K562 (cell line): ENCODE results near the gene LLGL2. TPM values are rescaled to one million over a fixed set of nuclear protein-coding genes. Genes with fewer than 3 reads are reported as not detected.

ENCODE experiments used
- ATAC-seq: fragments of 200-7000 bp; cut with Tn5 transposase; 3 replicates; pipeline ENCODE4 v1.9.1; 2020; ENCODE audit warnings: moderate library complexity
- BruUV-seq: library from RNA; stranded (reverse); fragments of 400-500 nt; replicated peaks from 2 replicates; lab custom pipeline; 2021; lab: Mats Ljungman, UMichigan
- CTCF ChIA-PET: fragments of 300-600 bp; formaldehyde crosslinking; extraction: SDS; loops from one replicate; lab custom pipeline; 2021; ENCODE audit warnings: low intra/inter-chr PET ratio; lab: Yijun Ruan, JAX
- POLR2A ChIA-PET: fragments of 300-600, 350-650 bp; sonication (Branson Sonifier 250); formaldehyde crosslinking; extraction: SDS; loops from one replicate; lab custom pipeline; 2021; ENCODE audit warnings: antibody characterized with exemption, inconsistent platforms; lab: Yijun Ruan, JAX
- DNase-seq, 4 experiments: peaks; one replicate each; pipeline versions ENCODE4 v3.0.0 to v3.0.0-alpha.2; 2011 to 2018; ENCODE audit warnings: low spot score in 3 of 4, mixed read lengths in 3 of 4; ENCODE audit errors: extremely low read depth in 1 of 4
- FAIRE-seq: peaks from 2 replicates; lab custom pipeline; 2011; peaks lifted over from hg19 to GRCh38; lab: Jason Lieb, UNC
- H2AFZ ChIP-seq: 2 replicates; pipeline ENCODE4 v1.6.0; 2011; ENCODE audit warnings: low read depth, low read length, control low read depth, inconsistent platforms
- H3K27ac ChIP-seq: fragments of 200-600 bp; 3 replicates; pipeline ENCODE4 v1.8.0; 2011; ENCODE audit warnings: low read depth, mild to moderate bottlenecking, control low read depth, inconsistent platforms, low read length, moderate library complexity, mixed read lengths; ENCODE audit errors: extremely low read depth
- H3K27me3 ChIP-seq, 2 experiments: fragments of 300-600 bp in 1 of 2; 2 replicates in 1 of 2; 3 replicates in 1 of 2; pipeline versions ENCODE4 v1.6.0 to v1.8.0; 2011; ENCODE audit warnings: inconsistent platforms in 2 of 2, low read length in 2 of 2, mild to moderate bottlenecking in 1 of 2, mixed read lengths in 1 of 2, moderate library complexity in 1 of 2; ENCODE audit not compliant: control insufficient read depth in 2 of 2, insufficient read depth in 2 of 2
- H3K36me3 ChIP-seq: fragments of 300-600 bp; 3 replicates; pipeline ENCODE4 v1.8.0; 2011; ENCODE audit warnings: mild to moderate bottlenecking, low read length, inconsistent platforms; ENCODE audit not compliant: control insufficient read depth, insufficient read depth
- H3K4me1 ChIP-seq, 2 experiments: fragments of 200-600 bp in 1 of 2; replicated peaks in 1 of 2; 2 replicates in 1 of 2; 3 replicates in 1 of 2; pipeline versions ENCODE4 v1.5.1 to v1.8.0; 2011; ENCODE audit warnings: inconsistent platforms in 2 of 2, low read length in 2 of 2, mild to moderate bottlenecking in 1 of 2, mixed read lengths in 1 of 2, moderate library complexity in 1 of 2; ENCODE audit not compliant: control insufficient read depth in 2 of 2, insufficient read depth in 2 of 2
- H3K4me2 ChIP-seq: 2 replicates; pipeline ENCODE4 v1.6.1; 2011; ENCODE audit warnings: low read length, control low read depth, inconsistent platforms, mixed read lengths; ENCODE audit not compliant: insufficient read depth
- H3K4me3 ChIP-seq: fragments of 200-600 bp; sonication (generic), shearing (Covaris generic); 2 replicates; pipeline ENCODE4 v1.5.1; 2016; ENCODE audit warnings: control low read depth, inconsistent platforms
- H3K79me2 ChIP-seq: fragments of 200-600 bp; 3 replicates; pipeline ENCODE4 v1.8.0; 2011; ENCODE audit warnings: low read length, inconsistent platforms; ENCODE audit not compliant: control insufficient read depth, insufficient read depth
- H3K9ac ChIP-seq, 2 experiments: 2 replicates each; pipeline versions ENCODE4 v1.6.0 to v1.6.1; 2011; ENCODE audit warnings: low read depth in 2 of 2, low read length in 2 of 2, control low read depth in 1 of 2, inconsistent platforms in 1 of 2, mild to moderate bottlenecking in 1 of 2, mixed read lengths in 1 of 2; ENCODE audit not compliant: insufficient read depth in 1 of 2
- H3K9me1 ChIP-seq: one replicate; pipeline ENCODE4 v1.6.0; 2011; ENCODE audit warnings: inconsistent platforms, mild to moderate bottlenecking, low read length, moderate library complexity; ENCODE audit not compliant: control insufficient read depth, insufficient read depth
- H3K9me3 ChIP-seq: replicated peaks from 2 replicates; pipeline ENCODE4 v1.5.1; 2011; ENCODE audit warnings: low read depth, low read length, inconsistent platforms; ENCODE audit not compliant: control insufficient read depth, insufficient read depth
- H4K20me1 ChIP-seq: replicated peaks from 2 replicates; pipeline ENCODE4 v1.6.1; 2011; ENCODE audit warnings: low read length, inconsistent platforms, mixed read lengths; ENCODE audit not compliant: control insufficient read depth, insufficient read depth
- ASH1L ChIP-seq: fragments of 450-650 bp; IDR thresholded peaks from 2 replicates; pipeline ENCODE4 v1.6.1; 2018; ENCODE audit warnings: borderline replicate concordance, mild to moderate bottlenecking, low read depth; ENCODE audit not compliant: partially characterized antibody
- ATF6 ChIP-seq: sonication (generic); formaldehyde crosslinking; IDR thresholded peaks from 2 replicates; pipeline ENCODE4 v1.4.0; 2020; ENCODE audit warnings: mild to moderate bottlenecking, missing genetic modification reagents
- EGR1 ChIP-seq: fragments of 450-650 bp; conservative IDR thresholded peaks from 2 replicates; pipeline ENCODE4 v1.6.1; 2017; ENCODE audit warnings: mild to moderate bottlenecking
- EHMT2 ChIP-seq: fragments of 450-650 bp; IDR thresholded peaks from 2 replicates; pipeline ENCODE4 v1.6.1; 2018; ENCODE audit warnings: antibody characterized with exemption
- FOXA1 ChIP-seq: fragments of 450-650 bp; IDR thresholded peaks from 2 replicates; pipeline ENCODE4 v1.6.1; 2016; ENCODE audit warnings: mild to moderate bottlenecking, borderline replicate concordance
- MTA3 ChIP-seq: fragments of 450-650 bp; formaldehyde crosslinking; IDR thresholded peaks from 2 replicates; pipeline ENCODE4 v1.6.1; 2017; ENCODE audit warnings: mild to moderate bottlenecking, borderline replicate concordance
- TSC22D4 ChIP-seq: fragments of 450-650 bp; IDR thresholded peaks from 2 replicates; pipeline ENCODE4 v1.6.1; 2016; ENCODE audit warnings: missing genetic modification characterization, missing biosample characterization, control low read depth
- ZNF551 ChIP-seq: fragments of 250-450 bp; sonication (Bioruptor Pico); IDR thresholded peaks from 2 replicates; pipeline ENCODE4 v1.5.0; 2021; ENCODE audit warnings: mild to moderate bottlenecking, moderate library complexity
- WGBS: fragments of 100-300 bp; shearing (Covaris generic); methylation state at CpG from one replicate; pipeline ENCODE4 v1.1.6; 2016; ENCODE audit warnings: low coverage, mixed read lengths; ENCODE audit not compliant: insufficient coverage; ENCODE audit errors: missing lambda C conversion rate; 5-methylcytosine and 5-hydroxymethylcytosine counted together
- in situ Hi-C: fragments of 300-500 bp; cut with MboI; formaldehyde crosslinking; loops from 4 replicates; pipeline ENCODE4 v1.15.0; 2018; ENCODE audit warnings: inconsistent platforms, mixed read lengths
- intact Hi-C: fragments of 100-400 bp; cut with micrococcal nuclease; formaldehyde crosslinking; loops from 2 replicates; pipeline ENCODE4 v1.14.2; 2022
- polyA plus RNA-seq, 8 experiments: library from polyadenylated mRNA; depleted of rRNA in 4 of 8; stranded (reverse) in 5 of 8; unstranded in 3 of 8; fragments of >200 nt; fragmentation: Nextera tagmentation in 2 of 8; fragmentation: Illumina TruSeq in 1 of 8; extraction: Ambion mirVana in 2 of 8; extraction: Trizol in 1 of 8; gene quantifications; 2 replicates each; pipeline versions ENCODE4 v1.2.1 to v1.2.3, GENCODE V29; 2011 to 2014; ENCODE audit warnings: inconsistent platforms in 1 of 8, missing spikeins in 1 of 8
- total RNA-seq, 7 experiments: library from RNA; depleted of rRNA in 6 of 7; stranded (reverse); fragments of >200 nt in 6 of 7; fragmentation: Illumina TruSeq in 2 of 7; extraction: Trizol in 2 of 7; gene quantifications; 2 replicates each; pipeline versions ENCODE4 v1.2.1 to v1.2.3, GENCODE V29; 2011 to 2021; ENCODE audit warnings: low replicate concordance in 1 of 7
- TF ChIP-seq, protein P1 (sequence below): IDR thresholded peaks from 2 replicates; pipeline ENCODE4 v1.6.1; 2016; ENCODE audit warnings: missing genetic modification characterization, missing compliant biosample characterization
- TF ChIP-seq, protein P2 (sequence below): IDR thresholded peaks from 3 replicates; pipeline ENCODE4 v1.6.1; 2011; ENCODE audit warnings: borderline replicate concordance, mild to moderate bottlenecking; ENCODE audit not compliant: insufficient read length, insufficient read depth
- TF ChIP-seq, protein P3 (sequence below): sonication (generic); formaldehyde crosslinking; IDR thresholded peaks from 2 replicates; pipeline ENCODE4 v1.8.0; 2022; ENCODE audit warnings: mild to moderate bottlenecking, missing genetic modification reagents

Gene LLGL2
- total and polyA plus RNA-seq, 9 of the 15 experiments (the other 6 are each of a cell fraction or from before 2014, with no cell fraction given): 0.32 to 24.4 (median 10.2) TPM

DNA sequence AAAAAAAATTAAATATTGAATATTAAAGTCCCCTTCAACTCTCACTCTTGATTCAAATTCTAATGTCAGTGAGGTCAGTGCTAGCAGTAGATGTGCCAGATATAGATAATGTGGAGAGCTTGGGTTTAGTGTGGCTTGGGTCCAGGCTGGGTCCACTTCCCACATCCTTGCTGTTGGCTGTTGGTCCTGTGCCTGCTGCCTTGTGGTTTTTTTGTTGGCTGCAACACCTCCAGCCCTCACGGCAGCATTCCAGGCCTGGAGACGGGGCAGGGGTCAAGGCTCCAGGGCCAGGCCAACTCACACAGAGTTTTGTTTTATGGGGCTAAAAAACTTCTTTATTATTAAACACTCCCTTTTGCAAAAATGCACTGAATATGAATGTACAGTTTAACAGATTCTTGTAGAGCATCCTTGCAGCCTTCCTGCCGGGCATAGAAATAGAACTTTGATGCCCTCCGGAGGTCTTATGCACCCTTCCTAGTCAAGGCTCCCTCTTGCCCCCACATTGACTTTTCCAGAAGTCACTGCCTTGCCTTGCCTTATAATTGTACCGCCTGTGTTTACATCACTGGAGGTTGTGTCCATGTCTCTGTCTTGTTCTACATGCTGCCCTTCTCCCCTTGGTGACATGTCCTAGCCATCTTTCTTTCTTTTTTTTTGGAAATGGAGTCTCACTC lies 36.6 kb downstream of the LLGL2 start:
- ATAC-seq: no peak
- no TSS peak for BruUV-seq
- in situ Hi-C loops (no loop called here), intact Hi-C loops (no loop called here)
- Histone ChIP-seq H3K9me1 (peaks cover 3% of the 10 kb centered on the region), H2AFZ (no peak overlapping the region), H3K79me2 (no peaks in the 10 kb centered on the region), H3K27me3 (no peaks in the 10 kb centered on the region), H3K36me3 (peaks cover 13% of the 10 kb centered on the region; the same call in 1 of the 3 replicates), H3K9ac (no peak overlapping the region), H3K4me1 (peaks cover 10 to 32% of the 10 kb centered on the region in 2 experiments), H3K27ac (no peak overlapping the region), H3K4me2 (no peak overlapping the region), H4K20me1 (no peaks in the 10 kb centered on the region), H3K9me3 (no peaks in the 10 kb centered on the region), H3K4me3 (no peak overlapping the region)
- WGBS: 50% methylated on average over 5 of the region's 5 CpGs
- CTCF ChIA-PET: no interaction called here
- POLR2A ChIA-PET: no interaction called here
- no peak for FAIRE-seq
- no peak for DNase-seq
- TF ChIP-seq, protein P1, sequence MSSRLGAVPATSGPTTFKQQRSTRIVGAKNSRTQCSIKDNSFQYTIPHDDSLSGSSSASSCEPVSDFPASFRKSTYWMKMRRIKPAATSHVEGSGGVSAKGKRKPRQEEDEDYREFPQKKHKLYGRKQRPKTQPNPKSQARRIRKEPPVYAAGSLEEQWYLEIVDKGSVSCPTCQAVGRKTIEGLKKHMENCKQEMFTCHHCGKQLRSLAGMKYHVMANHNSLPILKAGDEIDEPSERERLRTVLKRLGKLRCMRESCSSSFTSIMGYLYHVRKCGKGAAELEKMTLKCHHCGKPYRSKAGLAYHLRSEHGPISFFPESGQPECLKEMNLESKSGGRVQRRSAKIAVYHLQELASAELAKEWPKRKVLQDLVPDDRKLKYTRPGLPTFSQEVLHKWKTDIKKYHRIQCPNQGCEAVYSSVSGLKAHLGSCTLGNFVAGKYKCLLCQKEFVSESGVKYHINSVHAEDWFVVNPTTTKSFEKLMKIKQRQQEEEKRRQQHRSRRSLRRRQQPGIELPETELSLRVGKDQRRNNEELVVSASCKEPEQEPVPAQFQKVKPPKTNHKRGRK (tag): no peak
- TF ChIP-seq ZNF551 (CRISPR knock-in tag): no peak
- TF ChIP-seq FOXA1: no peak
- TF ChIP-seq, protein P2, sequence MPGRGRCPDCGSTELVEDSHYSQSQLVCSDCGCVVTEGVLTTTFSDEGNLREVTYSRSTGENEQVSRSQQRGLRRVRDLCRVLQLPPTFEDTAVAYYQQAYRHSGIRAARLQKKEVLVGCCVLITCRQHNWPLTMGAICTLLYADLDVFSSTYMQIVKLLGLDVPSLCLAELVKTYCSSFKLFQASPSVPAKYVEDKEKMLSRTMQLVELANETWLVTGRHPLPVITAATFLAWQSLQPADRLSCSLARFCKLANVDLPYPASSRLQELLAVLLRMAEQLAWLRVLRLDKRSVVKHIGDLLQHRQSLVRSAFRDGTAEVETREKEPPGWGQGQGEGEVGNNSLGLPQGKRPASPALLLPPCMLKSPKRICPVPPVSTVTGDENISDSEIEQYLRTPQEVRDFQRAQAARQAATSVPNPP: no peak
- no peak for TF ChIP-seq MTA3
- no peak for TF ChIP-seq ATF6 (CRISPR knock-in tag)
- TF ChIP-seq EHMT2: no peak
- TF ChIP-seq ASH1L: no peak
- TF ChIP-seq, protein P3, sequence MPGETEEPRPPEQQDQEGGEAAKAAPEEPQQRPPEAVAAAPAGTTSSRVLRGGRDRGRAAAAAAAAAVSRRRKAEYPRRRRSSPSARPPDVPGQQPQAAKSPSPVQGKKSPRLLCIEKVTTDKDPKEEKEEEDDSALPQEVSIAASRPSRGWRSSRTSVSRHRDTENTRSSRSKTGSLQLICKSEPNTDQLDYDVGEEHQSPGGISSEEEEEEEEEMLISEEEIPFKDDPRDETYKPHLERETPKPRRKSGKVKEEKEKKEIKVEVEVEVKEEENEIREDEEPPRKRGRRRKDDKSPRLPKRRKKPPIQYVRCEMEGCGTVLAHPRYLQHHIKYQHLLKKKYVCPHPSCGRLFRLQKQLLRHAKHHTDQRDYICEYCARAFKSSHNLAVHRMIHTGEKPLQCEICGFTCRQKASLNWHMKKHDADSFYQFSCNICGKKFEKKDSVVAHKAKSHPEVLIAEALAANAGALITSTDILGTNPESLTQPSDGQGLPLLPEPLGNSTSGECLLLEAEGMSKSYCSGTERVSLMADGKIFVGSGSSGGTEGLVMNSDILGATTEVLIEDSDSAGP (CRISPR knock-in tag): no peak
- no peak for TF ChIP-seq EGR1
- no peak for TF ChIP-seq TSC22D4
